ENCODE results near the gene TRAF2.

DNA sequence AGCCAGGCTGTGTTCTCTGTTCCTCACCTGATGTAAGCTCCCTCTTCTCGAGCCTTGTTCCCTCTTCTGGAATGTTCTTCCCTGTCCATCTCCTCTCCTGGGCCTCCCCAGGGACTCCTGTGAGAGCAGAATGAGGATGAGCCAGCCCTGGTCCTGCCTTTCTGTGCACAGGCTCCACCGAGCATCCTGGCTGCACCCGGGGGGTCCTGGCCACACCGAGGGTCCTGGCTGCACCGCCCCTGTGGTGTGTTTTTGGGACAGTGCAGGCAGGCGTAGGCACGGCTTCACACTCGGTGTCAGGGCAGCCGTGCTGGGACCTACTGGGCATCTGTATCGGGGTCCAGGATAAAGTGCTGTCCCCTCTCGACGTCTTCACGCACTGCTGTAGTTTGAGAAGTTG, 40.4 kb downstream of the TRAF2 start:
- TF ChIP-seq, protein P1, sequence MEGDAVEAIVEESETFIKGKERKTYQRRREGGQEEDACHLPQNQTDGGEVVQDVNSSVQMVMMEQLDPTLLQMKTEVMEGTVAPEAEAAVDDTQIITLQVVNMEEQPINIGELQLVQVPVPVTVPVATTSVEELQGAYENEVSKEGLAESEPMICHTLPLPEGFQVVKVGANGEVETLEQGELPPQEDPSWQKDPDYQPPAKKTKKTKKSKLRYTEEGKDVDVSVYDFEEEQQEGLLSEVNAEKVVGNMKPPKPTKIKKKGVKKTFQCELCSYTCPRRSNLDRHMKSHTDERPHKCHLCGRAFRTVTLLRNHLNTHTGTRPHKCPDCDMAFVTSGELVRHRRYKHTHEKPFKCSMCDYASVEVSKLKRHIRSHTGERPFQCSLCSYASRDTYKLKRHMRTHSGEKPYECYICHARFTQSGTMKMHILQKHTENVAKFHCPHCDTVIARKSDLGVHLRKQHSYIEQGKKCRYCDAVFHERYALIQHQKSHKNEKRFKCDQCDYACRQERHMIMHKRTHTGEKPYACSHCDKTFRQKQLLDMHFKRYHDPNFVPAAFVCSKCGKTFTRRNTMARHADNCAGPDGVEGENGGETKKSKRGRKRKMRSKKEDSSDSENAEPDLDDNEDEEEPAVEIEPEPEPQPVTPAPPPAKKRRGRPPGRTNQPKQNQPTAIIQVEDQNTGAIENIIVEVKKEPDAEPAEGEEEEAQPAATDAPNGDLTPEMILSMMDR (IDR thresholded peaks at IDR 0.05), result no peak
- TF ChIP-seq POLR2A (IDR thresholded peaks at IDR 0.05), result no peak

Data from tibial nerve (tissue), 3 donors.